ENCODE measurements around the gene TRPT1. TPM values are rescaled to one million over a fixed set of nuclear protein-coding genes. Genes with fewer than 3 reads are reported as not detected.
A peak's percentile ranks its signal among the peaks of the same experiment; 100 is the strongest.
"Not testable (repeated sequence)": the region's sequence is repeated elsewhere in the genome, so short reads cannot be mapped to it uniquely, and the experiment has no call there.

Gene TRPT1
- total and polyA plus RNA-seq, 2 experiments from 2014 or later: 36.9 to 52.2 TPM

GRCh38 chr11:64246871-64247728 lies 21.1 kb upstream of the TRPT1 start, which contains the start of gene PPP1R14B:
TSS of gene PPP1R14B (minus strand) at chr11:64246943. CDS start at chr11:64246673, 270 bp downstream.
- H3K27ac Mint-ChIP-seq: peak within 1 kb of the TSS; percentile 95
- TF ChIP-seq ZNF331 (CRISPR knock-in tag; IDR thresholded peaks at IDR 0.05; ENCODE audit: low read depth) (no peak), POLR2AphosphoS5 (IDR thresholded peaks at IDR 0.05; ENCODE audit: low read depth) (peak; percentile 59), EZH2 (IDR thresholded peaks at IDR 0.05; ENCODE audit: low read depth, unreplicated experiment) (no peak), NANOG (IDR thresholded peaks at IDR 0.05; ENCODE audit: borderline replicate concordance) (no peak), JUNB (IDR thresholded peaks at IDR 0.05; ENCODE audit: unreplicated experiment) (no peak), ZNF114 (CRISPR knock-in tag; IDR thresholded peaks at IDR 0.05) (no peak)
- TF ChIP-seq, protein P1, sequence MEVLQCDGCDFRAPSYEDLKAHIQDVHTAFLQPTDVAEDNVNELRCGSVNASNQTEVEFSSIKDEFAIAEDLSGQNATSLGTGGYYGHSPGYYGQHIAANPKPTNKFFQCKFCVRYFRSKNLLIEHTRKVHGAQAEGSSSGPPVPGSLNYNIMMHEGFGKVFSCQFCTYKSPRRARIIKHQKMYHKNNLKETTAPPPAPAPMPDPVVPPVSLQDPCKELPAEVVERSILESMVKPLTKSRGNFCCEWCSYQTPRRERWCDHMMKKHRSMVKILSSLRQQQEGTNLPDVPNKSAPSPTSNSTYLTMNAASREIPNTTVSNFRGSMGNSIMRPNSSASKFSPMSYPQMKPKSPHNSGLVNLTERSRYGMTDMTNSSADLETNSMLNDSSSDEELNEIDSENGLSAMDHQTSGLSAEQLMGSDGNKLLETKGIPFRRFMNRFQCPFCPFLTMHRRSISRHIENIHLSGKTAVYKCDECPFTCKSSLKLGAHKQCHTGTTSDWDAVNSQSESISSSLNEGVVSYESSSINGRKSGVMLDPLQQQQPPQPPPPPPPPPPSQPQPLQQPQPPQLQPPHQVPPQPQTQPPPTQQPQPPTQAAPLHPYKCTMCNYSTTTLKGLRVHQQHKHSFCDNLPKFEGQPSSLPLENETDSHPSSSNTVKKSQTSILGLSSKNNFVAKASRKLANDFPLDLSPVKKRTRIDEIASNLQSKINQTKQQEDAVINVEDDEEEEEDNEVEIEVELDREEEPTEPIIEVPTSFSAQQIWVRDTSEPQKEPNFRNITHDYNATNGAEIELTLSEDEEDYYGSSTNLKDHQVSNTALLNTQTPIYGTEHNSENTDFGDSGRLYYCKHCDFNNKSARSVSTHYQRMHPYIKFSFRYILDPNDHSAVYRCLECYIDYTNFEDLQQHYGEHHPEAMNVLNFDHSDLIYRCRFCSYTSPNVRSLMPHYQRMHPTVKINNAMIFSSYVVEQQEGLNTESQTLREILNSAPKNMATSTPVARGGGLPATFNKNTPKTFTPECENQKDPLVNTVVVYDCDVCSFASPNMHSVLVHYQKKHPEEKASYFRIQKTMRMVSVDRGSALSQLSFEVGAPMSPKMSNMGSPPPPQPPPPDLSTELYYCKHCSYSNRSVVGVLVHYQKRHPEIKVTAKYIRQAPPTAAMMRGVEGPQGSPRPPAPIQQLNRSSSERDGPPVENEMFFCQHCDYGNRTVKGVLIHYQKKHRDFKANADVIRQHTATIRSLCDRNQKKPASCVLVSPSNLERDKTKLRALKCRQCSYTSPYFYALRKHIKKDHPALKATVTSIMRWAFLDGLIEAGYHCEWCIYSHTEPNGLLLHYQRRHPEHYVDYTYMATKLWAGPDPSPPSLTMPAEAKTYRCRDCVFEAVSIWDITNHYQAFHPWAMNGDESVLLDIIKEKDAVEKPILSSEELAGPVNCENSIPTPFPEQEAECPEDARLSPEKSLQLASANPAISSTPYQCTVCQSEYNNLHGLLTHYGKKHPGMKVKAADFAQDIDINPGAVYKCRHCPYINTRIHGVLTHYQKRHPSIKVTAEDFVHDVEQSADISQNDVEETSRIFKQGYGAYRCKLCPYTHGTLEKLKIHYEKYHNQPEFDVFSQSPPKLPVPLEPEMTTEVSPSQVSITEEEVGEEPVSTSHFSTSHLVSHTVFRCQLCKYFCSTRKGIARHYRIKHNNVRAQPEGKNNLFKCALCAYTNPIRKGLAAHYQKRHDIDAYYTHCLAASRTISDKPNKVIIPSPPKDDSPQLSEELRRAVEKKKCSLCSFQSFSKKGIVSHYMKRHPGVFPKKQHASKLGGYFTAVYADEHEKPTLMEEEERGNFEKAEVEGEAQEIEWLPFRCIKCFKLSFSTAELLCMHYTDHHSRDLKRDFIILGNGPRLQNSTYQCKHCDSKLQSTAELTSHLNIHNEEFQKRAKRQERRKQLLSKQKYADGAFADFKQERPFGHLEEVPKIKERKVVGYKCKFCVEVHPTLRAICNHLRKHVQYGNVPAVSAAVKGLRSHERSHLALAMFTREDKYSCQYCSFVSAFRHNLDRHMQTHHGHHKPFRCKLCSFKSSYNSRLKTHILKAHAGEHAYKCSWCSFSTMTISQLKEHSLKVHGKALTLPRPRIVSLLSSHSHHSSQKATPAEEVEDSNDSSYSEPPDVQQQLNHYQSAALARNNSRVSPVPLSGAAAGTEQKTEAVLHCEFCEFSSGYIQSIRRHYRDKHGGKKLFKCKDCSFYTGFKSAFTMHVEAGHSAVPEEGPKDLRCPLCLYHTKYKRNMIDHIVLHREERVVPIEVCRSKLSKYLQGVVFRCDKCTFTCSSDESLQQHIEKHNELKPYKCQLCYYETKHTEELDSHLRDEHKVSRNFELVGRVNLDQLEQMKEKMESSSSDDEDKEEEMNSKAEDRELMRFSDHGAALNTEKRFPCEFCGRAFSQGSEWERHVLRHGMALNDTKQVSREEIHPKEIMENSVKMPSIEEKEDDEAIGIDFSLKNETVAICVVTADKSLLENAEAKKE (CRISPR knock-in tag; IDR thresholded peaks at IDR 0.05): no peak
- TF ChIP-seq, protein P2, sequence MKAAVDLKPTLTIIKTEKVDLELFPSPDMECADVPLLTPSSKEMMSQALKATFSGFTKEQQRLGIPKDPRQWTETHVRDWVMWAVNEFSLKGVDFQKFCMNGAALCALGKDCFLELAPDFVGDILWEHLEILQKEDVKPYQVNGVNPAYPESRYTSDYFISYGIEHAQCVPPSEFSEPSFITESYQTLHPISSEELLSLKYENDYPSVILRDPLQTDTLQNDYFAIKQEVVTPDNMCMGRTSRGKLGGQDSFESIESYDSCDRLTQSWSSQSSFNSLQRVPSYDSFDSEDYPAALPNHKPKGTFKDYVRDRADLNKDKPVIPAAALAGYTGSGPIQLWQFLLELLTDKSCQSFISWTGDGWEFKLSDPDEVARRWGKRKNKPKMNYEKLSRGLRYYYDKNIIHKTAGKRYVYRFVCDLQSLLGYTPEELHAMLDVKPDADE (IDR thresholded peaks at IDR 0.05): 0 out of 2 replicates have a peak, but pooled peaks have one; percentile 63
- TF ChIP-seq, protein P3, sequence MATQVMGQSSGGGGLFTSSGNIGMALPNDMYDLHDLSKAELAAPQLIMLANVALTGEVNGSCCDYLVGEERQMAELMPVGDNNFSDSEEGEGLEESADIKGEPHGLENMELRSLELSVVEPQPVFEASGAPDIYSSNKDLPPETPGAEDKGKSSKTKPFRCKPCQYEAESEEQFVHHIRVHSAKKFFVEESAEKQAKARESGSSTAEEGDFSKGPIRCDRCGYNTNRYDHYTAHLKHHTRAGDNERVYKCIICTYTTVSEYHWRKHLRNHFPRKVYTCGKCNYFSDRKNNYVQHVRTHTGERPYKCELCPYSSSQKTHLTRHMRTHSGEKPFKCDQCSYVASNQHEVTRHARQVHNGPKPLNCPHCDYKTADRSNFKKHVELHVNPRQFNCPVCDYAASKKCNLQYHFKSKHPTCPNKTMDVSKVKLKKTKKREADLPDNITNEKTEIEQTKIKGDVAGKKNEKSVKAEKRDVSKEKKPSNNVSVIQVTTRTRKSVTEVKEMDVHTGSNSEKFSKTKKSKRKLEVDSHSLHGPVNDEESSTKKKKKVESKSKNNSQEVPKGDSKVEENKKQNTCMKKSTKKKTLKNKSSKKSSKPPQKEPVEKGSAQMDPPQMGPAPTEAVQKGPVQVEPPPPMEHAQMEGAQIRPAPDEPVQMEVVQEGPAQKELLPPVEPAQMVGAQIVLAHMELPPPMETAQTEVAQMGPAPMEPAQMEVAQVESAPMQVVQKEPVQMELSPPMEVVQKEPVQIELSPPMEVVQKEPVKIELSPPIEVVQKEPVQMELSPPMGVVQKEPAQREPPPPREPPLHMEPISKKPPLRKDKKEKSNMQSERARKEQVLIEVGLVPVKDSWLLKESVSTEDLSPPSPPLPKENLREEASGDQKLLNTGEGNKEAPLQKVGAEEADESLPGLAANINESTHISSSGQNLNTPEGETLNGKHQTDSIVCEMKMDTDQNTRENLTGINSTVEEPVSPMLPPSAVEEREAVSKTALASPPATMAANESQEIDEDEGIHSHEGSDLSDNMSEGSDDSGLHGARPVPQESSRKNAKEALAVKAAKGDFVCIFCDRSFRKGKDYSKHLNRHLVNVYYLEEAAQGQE (IDR thresholded peaks at IDR 0.05; ENCODE audit: unreplicated experiment): no peak
- peaks cover 38% of the 10 kb centered on the region for H3K27me3 Mint-ChIP-seq (ENCODE audit: insufficient read depth, low read depth, poor library complexity)
- Histone ChIP-seq H2AFZ (peak within 1 kb of the TSS; percentile 88), H3K4me1 (ENCODE audit: insufficient read depth) (peaks cover 44% of the 10 kb centered on the region), H3K27me3 (ENCODE audit: insufficient read depth) (no peaks in the 10 kb centered on the region), H3K9me2 (ENCODE audit: insufficient read depth) (no peaks in the 10 kb centered on the region), H3K79me2 (replicated peaks; ENCODE audit: insufficient read depth) (peaks cover 31% of the 10 kb centered on the region), H3K36me3 (ENCODE audit: insufficient read depth) (no peaks in the 10 kb centered on the region), H3K4me2 (peak within 1 kb of the TSS; percentile 100), H4K20me1 (replicated peaks; ENCODE audit: insufficient read depth) (no peaks in the 10 kb centered on the region; the same call in 1 of the 2 replicates), H3F3A (replicated peaks; ENCODE audit: low read depth) (peaks cover 51% of the 10 kb centered on the region), H3K4me3 (peak within 1 kb of the TSS; percentile 100), H3K27ac (ENCODE audit: low read depth) (peak within 1 kb of the TSS; percentile 95)
- DNase-seq (ENCODE audit: low spot score) (peak; percentile 95), ATAC-seq (peak; percentile 48)
- peaks cover 47% of the 10 kb centered on the region for H3K4me1 Mint-ChIP-seq
- no peaks in the 10 kb centered on the region for H3K9me3 Mint-ChIP-seq
- peaks cover 17% of the 10 kb centered on the region for H3K36me3 Mint-ChIP-seq (ENCODE audit: low read depth)
- peak within 1 kb of the TSS; percentile 88 for H3K4me3 Mint-ChIP-seq

DNA sequence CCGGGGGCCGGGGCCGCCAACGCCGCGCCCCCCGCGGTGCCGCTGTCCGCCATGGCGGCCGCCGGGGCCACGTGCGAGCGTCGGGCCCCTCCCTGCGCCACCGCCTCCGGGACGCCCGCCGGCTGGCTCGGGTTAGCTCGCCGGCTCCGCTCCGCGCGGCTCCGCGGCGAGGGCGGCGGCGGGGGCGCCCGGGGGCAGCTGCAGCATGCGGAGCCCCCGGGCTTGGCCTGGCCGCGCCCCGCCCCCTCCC lies 20.6 kb upstream of the TRPT1 start:
- not testable (repeated sequence) for H3K36me3 ChIP-seq (ENCODE audit: insufficient read depth); H3K9me2 ChIP-seq (ENCODE audit: insufficient read depth); DNase-seq (ENCODE audit: low spot score); H2AFZ ChIP-seq; H3K27ac ChIP-seq (ENCODE audit: low read depth); H3K27me3 ChIP-seq (ENCODE audit: insufficient read depth); H4K20me1 ChIP-seq (replicated peaks; ENCODE audit: insufficient read depth); H3K9me3 Mint-ChIP-seq; ATAC-seq; H3K27ac Mint-ChIP-seq
- Mint-ChIP-seq H3K27me3 (ENCODE audit: insufficient read depth, low read depth, poor library complexity) (peaks cover 36% of the 10 kb centered on the region), H3K4me1 (peaks cover 47% of the 10 kb centered on the region), H3K4me3 (peak overlapping the region; percentile 88; the same call in 2 of the 3 replicates), H3K36me3 (ENCODE audit: low read depth) (peaks cover 17% of the 10 kb centered on the region)
- Histone ChIP-seq H3K79me2 (replicated peaks; ENCODE audit: insufficient read depth) (peaks cover 26% of the 10 kb centered on the region), H3F3A (replicated peaks; ENCODE audit: low read depth) (peaks cover 51% of the 10 kb centered on the region), H3K4me2 (peak overlapping the region; percentile 93; the same call in 1 of the 2 replicates), H3K4me1 (ENCODE audit: insufficient read depth) (peaks cover 44% of the 10 kb centered on the region), H3K4me3 (peak overlapping the region; percentile 99)
